NT2/D1 (cell line): ENCODE results near the gene WDR36.

Experiments used
- SUZ12 ChIP-seq: IDR thresholded peaks from 2 replicates; pipeline ENCODE4 v1.6.1; 2011; ENCODE audit not compliant: insufficient read length, insufficient read depth; ENCODE audit errors: extremely low read depth
- YY1 ChIP-seq: IDR thresholded peaks from 2 replicates; pipeline ENCODE4 v1.6.1; 2011; ENCODE audit not compliant: insufficient read length, insufficient read depth
- ZNF274 ChIP-seq: IDR thresholded peaks from 2 replicates; pipeline ENCODE4 v1.6.1; 2011; ENCODE audit warnings: mild to moderate bottlenecking, low read depth, low read length

- TF ChIP-seq SUZ12: no peak
- no peak for TF ChIP-seq YY1
- TF ChIP-seq ZNF274: no peak
These were observed 27.7 kb downstream of the WDR36 start for GRCh38 chr5:111119856-111120255.
